T follicular helper cell (primary cell): ENCODE results near the gene EIF3K.

ENCODE experiments used
- DNase-seq: peaks from one replicate; pipeline ENCODE4 v3.0.0-alpha.2; 2020; ENCODE audit warnings: low read depth

Gene EIF3K

DNA sequence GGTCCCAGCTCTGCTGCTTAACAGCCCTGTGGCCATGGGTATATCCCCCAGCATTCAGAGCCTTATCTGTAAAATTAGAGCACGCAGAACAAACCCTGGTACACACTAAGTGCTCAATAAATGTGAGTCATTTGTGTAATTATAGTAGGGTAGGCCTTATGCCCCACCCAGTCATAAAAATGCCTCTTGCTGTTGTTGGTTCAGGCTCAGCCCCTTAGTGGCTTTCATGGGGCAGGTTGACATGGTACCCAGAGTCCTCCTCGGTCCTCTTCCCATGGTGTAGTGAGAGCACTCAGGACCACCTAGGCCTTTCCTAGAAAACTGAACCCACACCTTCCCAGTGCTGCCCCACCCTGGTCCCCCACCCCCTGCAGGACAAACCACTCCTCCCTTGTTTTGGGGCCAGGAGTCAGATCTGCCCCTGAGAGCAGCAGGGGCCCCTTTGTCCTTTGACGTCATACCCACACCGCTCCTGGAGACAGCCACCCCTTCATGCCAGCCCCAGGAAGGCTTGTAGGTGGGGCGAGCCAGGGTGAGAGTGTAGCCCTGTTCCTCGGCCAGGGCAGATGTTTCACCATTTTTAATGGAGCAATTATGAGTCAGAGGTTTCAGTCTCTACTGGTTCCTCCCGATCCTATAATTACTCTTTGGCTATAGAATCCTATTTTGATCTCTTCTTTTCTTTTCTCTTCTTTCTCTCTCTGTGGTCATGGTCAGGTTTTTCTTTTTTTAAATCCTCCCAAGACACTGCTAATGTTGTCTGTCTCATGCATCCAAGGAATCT is 65.3 kb downstream of the EIF3K start:
- no peak for DNase-seq

DNA sequence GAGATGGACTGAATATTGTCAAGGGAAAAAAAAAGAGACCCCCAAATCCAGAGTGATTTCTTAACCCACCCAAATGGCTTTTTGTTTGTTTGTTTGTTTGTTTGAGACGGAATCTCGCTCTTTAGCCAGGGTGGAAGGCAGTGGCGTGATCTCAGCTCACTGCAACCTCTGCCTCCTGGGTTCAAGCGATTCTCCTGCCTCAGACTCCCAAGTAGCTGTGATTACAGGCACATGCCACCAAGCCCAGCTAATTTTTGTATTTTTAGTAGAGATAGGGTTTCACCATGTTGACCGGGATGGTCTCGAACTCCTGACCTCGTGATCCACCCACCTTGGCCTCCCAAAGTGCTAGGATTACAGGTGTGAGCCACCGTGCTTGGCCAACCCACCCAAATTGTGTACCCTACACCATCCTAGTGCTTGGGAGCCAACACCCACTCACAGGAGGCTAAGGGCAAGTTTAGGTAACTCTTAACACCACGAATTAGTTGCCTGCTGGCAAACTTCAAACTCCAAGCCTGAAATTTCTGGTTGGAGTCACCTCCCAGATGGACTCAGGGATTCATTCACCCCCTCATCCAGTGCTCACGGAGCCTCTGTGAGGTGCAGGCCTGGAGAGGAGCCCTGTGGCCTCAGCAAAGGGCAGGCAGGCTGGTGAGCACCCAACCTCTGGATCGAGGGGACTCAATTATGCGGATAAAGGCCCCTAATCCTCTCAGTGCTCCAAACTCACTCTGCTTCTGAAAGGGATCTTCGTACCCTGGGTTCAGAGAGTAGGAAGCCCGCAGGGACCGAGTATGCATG is 66.1 kb downstream of the EIF3K start:
- DNase-seq, result no peak

DNA sequence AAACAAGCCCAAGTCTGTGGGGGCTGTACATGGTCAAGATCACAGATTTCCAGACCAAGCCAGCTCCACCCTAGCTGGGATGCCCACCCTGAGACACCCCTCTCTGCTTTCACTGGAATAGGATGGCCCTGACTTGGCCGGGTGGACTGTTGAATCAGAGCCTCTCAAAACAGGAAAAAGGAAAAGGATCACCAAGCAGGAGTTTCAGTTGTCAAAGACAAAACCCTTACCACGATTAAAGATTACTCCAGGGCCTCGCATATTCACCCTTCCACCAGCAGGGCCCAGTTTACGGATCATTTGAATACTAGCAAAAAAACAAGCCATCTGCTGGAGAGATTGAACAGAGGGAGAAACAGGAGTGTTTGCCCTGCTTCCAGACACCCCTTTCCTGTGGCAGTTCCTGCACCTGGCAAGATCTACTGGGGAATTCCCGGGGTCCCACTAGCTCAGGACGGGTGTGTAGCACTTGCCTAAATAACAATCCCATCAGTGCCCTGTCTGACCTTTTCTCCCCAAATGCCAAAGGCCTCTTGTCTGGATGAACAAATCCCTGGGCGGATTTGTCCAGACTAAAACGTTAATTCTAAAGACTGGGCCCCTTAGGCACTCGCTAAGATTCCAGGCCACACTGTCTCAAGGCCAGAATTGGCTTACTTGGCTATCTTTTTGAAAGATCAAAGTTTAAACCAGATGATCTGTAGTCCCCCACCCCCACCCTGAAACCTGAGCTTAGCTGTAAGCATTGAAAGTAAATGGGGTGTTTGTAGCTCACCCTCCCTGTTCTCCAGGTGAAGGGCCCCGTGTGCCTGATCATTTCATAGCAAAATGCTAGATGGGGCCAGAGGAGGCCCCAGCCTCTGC is 66.9 kb downstream of the EIF3K start:
- no peak for DNase-seq

DNA sequence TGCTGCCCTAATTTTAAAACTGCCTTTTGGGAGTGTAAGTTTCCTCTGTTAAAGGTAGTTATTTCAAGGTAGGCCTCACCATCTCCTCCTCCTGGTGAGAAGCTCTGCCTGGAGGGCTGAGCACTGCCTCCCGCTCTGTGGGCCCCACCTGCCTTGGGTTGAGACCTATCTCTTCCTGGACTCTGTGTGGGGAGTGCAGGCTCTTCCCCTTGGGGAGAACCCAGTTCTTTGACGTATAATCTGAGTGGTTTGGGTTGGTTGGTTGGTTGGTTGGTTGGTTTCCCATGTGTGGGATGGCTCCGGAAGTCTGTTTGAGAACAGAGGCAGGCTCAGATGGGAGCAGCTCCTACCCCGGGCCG is 67.5 kb downstream of the EIF3K start:
- DNase-seq, result no peak
